Vagina (tissue), 2 donors: ENCODE measurements around the gene NR2F1-AS1.

Experiments used
- POLR2A ChIP-seq, 2 donors: fragments of 450-650 bp; IDR thresholded peaks; one replicate each; pipeline ENCODE4 v1.6.1; 2017; ENCODE audit warnings: antibody characterized with exemption in 2 of 2, mild to moderate bottlenecking in 2 of 2, moderate library complexity in 2 of 2
- POLR2AphosphoS5 ChIP-seq, 2 donors: sonication (generic); formaldehyde crosslinking; IDR thresholded peaks; one replicate each; pipeline ENCODE4 v1.9.0; 2017; ENCODE audit warnings: antibody characterized with exemption in 2 of 2, mild to moderate bottlenecking in 2 of 2, low read depth in 1 of 2; ENCODE audit not compliant: insufficient read depth in 1 of 2
- TF ChIP-seq, protein P1 (sequence below), 3 experiments: fragments of 450-650 bp in 2 of 3; fragments of 200-600 bp in 1 of 3; sonication (generic) in 1 of 3; IDR thresholded peaks; one replicate each; pipeline ENCODE4 v1.5.1; 2017 to 2019; ENCODE audit warnings: antibody characterized with exemption in 3 of 3, mild to moderate bottlenecking in 2 of 3, moderate library complexity in 2 of 3

DNA sequence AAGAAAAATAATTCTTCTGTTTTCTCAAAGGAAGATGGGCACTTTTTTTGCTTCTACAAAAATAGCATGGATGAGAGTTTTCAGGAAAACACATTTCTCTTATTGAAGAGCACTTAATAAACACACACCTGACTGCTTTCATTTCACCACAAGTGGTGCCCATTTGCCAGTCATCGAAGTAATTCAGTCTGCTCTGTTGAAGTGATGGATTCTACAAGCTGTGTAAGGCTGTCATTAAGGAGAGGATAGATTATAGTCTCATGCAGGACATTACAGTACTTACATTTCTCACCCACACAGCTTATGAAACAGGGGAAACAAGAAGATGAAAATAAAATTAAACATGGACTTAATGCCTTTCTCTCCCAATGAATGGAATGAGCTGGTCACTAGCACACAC, 165.2 kb downstream of the NR2F1-AS1 start:
- TF ChIP-seq, protein P1, sequence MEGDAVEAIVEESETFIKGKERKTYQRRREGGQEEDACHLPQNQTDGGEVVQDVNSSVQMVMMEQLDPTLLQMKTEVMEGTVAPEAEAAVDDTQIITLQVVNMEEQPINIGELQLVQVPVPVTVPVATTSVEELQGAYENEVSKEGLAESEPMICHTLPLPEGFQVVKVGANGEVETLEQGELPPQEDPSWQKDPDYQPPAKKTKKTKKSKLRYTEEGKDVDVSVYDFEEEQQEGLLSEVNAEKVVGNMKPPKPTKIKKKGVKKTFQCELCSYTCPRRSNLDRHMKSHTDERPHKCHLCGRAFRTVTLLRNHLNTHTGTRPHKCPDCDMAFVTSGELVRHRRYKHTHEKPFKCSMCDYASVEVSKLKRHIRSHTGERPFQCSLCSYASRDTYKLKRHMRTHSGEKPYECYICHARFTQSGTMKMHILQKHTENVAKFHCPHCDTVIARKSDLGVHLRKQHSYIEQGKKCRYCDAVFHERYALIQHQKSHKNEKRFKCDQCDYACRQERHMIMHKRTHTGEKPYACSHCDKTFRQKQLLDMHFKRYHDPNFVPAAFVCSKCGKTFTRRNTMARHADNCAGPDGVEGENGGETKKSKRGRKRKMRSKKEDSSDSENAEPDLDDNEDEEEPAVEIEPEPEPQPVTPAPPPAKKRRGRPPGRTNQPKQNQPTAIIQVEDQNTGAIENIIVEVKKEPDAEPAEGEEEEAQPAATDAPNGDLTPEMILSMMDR (IDR thresholded peaks at IDR 0.05), result no peak
- TF ChIP-seq POLR2AphosphoS5 (IDR thresholded peaks at IDR 0.05; ENCODE audit: insufficient read depth in 1 of 2, low read depth in 1 of 2) (no peak), POLR2A (IDR thresholded peaks at IDR 0.05) (no peak)
